Stromal cell of bone marrow (primary cell): Measurements from ENCODE around the gene TACC3.
A peak's percentile ranks its signal among the peaks of the same experiment; 100 is the strongest.

ENCODE experiments used
- DNase-seq: peaks from one replicate; pipeline ENCODE4 v3.0.0-alpha.2; 2012; ENCODE audit warnings: low read depth

The TACC3 gene

DNA sequence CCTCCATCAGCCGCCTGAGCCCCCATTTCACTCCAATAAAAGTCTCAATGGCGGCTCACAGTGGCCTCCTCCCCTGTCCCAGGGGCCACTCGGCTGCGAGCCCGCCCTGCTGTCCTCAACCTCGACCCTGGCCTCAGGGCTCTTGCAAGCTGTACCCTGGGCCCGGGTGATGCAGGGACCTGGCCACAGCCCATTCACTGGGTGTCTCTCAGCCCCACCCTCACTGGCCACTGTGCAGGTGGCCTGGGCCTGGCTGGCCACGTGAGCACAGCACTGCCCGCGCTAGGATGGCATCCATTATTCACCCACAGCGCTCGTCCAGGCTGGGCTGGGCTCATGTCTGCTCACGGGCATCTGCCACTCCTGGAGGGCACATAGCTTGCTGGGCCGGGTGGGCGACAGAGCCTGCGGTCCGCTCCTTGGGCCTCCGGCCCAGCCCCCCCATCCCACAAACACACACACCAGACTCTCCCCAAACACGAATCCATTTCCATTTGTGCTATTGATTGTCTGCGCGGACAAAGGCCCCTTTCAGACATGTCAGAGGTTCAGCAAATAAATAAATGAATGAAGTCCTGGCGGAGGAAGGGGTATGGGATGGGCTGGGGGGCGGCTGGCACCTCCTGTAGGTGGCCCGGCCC, 55.3 kb downstream of the TACC3 start:
- no peak for DNase-seq

DNA sequence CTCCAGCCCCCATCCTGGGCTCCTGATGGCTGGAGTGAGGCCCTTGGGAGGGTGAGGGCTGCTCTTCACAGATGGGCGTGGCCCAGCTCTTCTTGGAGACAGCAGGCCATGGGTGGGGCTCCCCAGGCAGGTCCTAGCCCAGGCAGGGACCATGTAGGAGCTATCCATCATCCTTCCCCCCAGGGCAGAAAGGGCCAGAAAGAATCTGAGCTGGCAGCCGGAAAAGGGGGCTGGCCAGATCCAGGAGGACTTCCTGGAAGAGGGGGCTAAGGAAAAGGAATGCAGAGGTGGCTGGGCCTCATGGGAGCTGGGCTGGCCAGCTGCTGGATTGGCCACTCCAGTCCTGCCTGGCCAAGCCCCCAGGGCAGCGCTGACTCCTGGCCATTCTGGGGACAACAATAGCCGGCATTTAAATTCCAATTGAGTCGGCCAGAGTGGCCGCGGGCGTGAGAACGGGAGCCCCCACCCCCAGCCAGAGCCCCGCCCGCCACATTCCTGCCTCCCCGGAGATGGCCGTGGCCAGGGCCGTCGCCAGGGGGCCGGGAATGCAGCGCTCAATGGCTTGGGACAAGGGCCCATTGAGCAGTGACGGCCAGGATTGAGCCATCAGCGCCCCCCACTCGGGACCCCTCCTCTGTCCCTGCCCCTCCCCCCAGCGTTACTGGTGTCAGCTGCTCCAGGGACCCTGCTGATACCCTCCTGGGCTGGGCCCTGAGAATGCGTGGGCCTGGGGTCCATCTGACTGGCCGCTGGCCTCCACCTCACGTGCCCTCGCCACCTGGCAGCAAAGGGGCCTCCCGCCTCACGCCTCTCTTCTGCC, 56.7 kb downstream of the TACC3 start:
- DNase-seq: no peak

GRCh38 chr4:1778642-1779392, 57.5 kb downstream of the TACC3 start:
- DNase-seq: no peak

DNA sequence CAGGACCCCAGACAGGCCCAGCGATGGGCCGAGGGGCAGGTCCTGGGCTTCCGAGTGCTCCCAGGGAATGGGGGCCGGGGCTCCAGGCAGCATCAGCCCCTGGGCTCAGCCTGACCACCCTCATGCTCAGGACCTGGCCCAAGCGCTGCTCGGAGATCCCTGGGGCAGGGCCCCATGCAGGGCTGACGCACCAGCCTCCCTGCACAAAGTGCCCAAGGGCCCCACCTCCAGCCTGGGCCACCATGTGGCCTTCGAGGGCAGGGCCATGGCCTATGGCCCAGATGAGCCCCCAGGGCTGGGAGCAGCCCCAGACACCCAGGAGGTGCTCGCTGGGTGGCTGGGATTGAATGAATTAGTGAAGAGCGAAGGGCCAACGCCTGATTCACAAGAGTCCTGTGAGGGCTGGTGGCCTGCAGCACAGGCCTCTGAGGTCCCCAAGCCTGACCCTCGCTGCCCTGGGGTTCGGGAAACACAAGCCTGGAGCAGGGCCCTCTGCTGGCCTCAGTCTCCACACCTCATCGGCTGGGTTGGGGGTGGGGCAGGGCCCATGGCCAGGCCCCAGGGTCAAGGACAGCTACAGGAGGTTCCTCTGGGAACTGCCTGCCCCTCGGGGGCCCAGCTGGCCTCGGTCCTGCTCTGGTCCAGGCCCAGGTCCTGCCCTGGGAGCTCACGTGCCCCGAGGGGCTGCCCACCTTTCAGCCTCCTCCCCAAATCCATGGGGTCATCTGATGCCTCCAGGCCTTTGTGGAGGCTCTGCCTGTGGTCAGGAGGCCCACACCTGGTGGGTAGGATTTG, 58.5 kb downstream of the TACC3 start:
- no peak for DNase-seq

GRCh38 chr4:1780435-1780834, 59.1 kb downstream of the TACC3 start:
- DNase-seq: no peak

DNA sequence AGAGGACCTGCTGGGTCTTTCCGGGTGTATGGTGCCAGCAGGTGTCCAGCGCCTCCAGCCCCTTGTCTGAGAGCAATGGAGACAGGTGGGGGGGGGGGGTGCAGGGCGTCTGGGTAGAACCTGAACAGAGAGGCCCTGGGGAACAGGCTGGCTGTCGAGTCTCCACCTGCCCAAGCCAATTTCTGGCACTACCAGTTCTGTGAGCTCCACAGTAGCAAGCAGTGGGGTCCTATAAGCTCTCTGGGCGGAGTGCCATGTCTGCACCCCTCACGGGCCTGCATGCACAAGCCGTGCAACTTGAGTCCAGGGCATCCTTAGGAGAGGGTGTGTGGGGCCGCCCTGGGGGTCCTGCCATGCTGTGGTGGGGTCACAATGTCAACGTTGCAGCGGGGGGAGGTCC, 61.7 kb downstream of the TACC3 start:
- no peak for DNase-seq

- DNase-seq: no peak
Measured at GRCh38 chr4:1783970-1784369, 62.6 kb downstream of the TACC3 start.

GRCh38 chr4:1784395-1784788, 63.1 kb downstream of the TACC3 start:
- DNase-seq: no peak

DNA sequence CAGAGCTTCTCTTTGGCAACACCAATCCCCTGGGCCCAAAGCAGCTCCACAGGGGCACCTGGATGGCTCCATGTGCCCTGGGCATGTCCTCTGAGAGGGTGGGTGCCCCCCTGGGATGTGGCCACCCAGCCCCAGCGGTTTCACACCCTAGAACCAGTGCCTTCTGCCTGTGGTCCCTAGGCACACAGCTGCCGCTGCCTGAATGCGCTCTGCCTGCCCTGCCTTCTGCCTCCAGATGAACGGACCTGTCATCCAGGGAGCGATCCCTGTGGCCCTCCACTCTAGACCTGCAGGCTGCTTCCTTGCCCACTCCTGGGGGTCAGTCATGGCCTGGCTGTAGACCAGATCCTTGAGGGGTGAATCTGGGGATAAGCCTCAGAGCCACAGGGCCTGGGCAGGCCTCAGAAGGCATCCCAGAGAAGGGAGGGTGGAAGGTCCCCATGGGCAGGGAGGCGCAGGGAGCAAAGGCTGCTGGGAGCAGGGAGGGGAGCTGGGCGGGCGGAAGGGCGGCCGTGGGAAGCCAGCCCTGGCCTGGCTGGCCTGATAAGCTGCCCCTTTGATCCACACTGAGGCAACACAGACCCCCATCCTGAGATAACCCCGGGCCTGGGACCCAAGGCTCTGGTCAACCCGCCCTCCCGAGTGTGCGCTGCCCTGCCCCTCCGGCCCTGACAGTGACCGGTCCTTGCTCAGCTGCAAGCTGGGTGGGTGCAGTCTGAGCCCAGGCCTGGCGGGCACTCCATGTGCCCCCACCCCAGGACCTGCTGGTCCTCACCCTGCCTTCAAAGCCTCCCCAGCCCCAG, 63.7 kb downstream of the TACC3 start:
- no peak for DNase-seq

GRCh38 chr4:1785592-1785991, 64.3 kb downstream of the TACC3 start:
- DNase-seq: no peak

GRCh38 chr4:1786544-1787362, 65.4 kb downstream of the TACC3 start:
- no peak for DNase-seq

DNA sequence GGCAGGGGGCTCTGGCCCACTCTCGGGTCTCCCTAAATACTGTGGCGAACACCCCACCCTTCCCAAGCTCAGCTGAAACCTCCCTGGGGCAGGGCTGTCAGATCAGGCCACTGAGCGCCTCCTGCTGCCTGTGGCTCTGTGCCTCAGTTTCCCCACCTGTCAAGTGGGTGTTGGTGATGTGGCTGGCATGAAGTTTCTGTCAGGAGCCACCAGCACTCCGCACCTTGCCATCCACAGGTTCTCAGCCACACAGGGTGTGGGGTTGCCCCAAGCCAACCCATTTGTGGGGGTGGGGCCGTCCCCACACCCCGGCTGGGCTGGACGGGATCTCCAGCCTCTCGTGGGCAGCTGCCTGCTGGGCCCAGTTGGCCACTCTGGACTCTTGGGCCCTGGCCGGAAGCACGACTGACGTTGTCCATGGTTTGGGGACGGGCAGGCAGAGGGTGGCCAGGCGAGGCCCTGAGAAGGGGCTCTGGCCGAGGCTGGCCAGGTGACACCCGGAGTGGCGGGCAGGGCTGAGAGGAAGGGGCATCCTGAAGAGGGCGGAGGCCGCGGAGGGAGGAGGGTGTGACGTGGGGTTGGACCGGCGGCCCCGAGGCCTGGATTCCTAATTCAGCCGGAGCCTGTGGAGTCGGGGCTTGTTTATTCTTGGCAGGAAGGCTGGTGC, 66.2 kb downstream of the TACC3 start:
- no peak for DNase-seq

DNA sequence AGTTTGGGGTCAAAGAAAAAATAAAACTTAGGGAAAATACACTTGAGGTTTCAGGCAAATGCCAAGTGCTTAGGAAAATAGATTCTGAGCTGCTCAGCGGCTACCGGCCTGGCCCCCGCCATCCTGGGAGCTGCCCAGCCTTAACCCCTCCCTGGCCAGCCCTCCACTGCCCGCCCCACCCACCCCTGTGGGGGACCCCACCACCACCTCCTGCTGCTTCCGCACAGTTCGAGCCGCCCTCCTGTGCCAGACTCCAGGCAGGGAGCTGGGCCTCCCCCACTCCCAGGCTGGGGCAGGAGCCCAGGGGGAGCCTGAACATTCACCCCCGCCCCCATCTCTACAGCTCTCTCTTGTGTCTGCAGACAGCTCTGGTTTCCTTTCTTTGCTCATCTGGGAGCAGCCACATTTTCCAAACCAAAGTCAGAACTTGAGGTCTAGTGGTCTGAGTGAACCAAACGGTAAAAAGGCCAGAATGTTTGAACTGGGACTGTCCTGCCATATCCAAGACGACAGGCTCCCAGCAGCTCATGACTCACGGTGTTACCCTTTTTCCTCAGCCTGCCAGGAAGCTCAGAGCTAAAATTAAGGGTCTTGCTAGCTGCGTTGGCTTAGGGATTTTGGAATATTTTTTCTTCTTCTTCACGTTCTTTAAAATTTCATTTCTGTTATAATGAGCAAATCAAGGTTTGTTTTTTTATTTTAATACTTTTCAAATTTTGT, 67.1 kb downstream of the TACC3 start:
- peak; percentile 5 for DNase-seq

DNA sequence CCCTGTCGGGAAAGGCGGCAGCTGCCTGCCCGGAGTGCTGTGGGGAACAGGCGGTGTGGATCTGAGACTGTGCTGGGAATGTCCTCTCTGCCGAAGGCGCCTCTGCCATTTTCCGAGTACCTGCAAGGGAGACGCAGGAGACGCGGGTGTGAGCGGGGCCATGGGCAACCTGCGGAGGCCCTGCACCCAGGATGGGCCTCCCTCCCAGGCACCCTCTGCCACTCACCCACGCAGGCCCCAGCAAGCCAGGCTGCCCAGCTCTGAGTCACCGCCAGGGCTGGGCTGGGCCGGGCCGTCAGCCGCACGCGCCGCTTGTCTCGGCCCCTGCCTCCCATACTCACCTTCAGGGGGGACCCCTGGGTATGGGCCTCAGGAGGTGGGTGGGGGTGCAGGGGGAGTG, 68.2 kb downstream of the TACC3 start:
- DNase-seq: no peak

DNA sequence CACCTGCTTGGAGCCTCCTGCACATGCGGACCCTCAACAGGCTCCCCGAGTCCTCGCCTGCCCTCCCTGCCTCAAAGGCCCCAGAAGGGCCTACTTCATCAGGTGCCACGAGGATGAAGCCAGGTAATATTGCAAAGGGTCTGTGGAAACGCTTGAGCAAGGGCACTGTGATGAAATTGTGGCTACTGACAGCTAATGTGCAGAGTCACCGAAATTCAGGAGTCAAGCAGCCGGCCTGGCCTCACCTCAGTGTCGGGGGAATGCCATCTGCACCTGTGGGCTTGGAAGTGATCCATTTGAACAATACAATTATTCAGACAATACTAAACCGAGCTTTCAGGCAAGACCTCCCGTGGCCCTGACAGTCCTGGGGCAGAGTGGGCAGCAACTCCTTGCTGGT, 68.7 kb downstream of the TACC3 start:
- no peak for DNase-seq

- no peak for DNase-seq
Measured at GRCh38 chr4:1792158-1792831, 71.0 kb downstream of the TACC3 start.

DNA sequence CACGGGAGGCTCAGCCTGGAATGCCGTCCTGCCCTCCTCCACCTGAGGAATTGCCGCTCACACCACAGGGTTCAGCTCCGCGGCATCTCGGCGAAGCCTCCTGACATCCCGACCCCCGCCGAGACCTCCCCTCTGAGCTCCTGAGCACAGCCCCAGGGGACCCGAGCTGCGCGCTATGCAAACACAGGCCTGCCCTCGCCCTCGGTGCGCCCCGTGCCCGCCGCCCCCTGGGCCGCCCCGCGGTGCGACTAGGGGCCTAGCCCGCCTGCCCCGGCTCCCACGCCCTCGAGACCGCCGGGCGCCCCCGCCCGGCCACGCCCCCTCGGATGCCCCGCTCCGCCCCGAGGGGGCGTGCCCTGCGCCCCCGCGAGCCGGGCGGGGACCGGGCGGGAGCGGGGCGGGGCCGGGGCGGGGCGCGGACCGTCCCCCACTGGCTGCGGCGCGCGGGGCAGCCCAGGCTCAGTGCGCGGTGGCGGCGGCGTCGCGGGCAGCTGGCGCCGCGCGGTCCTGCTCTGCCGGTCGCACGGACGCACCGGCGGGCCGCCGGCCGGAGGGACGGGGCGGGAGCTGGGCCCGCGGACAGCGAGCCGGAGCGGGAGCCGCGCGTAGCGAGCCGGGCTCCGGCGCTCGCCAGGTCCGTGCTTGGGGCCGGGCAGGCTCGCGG, 71.6 kb downstream of the TACC3 start, which contains the start of gene FGFR3:
FGFR3 (plus strand) TSS at position 462 of the 664 bp plus-strand sequence. CDS start 642 bp downstream, outside the sequence.
- DNase-seq: no peak

- DNase-seq: peak; percentile 6
Measured at GRCh38 chr4:1793496-1793840, 72.1 kb downstream of the TACC3 start.
